Cardiac muscle cell (in vitro differentiated cells and primary cell): ENCODE results near the gene PPP2R3C. TPM values are rescaled to one million over a fixed set of nuclear protein-coding genes. Genes with fewer than 3 reads are reported as not detected.
"Not testable (repeated sequence)": the region's sequence is repeated elsewhere in the genome, so short reads cannot be mapped to it uniquely, and the experiment has no call there.

Experiments
- DNase-seq, 2 donors: peaks; one replicate each; pipeline versions ENCODE4 v3.0.0 to v3.0.0-alpha.2; 2010 to 2017; ENCODE audit warnings: low read depth in 1 of 2, low spot score in 1 of 2
- H3K27ac ChIP-seq: fragments of 200-600 bp; sonication (generic); 2 replicates; pipeline ENCODE4 v1.5.1; 2016
- H3K27me3 ChIP-seq: fragments of 200-600 bp; sonication (generic); 2 replicates; pipeline ENCODE4 v1.6.0; 2016; ENCODE audit warnings: control low read depth
- H3K36me3 ChIP-seq: fragments of 200-600 bp; sonication (generic); 2 replicates; pipeline ENCODE4 v1.5.1; 2016; ENCODE audit warnings: control low read depth
- H3K4me1 ChIP-seq: fragments of 200-600 bp; sonication (generic); 2 replicates; pipeline ENCODE4 v1.8.1; 2017; ENCODE audit warnings: low read depth, mild to moderate bottlenecking, mixed run types
- H3K4me3 ChIP-seq: fragments of 200-600 bp; sonication (generic); 2 replicates; pipeline ENCODE4 v1.5.1; 2016; ENCODE audit warnings: mild to moderate bottlenecking
- H3K9me3 ChIP-seq: fragments of 200-600 bp; sonication (generic); 2 replicates; pipeline ENCODE4 v1.5.1; 2017; ENCODE audit warnings: low read depth, mild to moderate bottlenecking, control low read depth
- polyA plus RNA-seq: library from polyadenylated mRNA; unstranded; fragments of >200 nt; fragmentation: Nextera tagmentation; extraction: Ambion mirVana; gene quantifications from 2 replicates; pipeline ENCODE4 v1.2.1, GENCODE V29; 2016
- total RNA-seq: library from RNA; depleted of rRNA; stranded (reverse); fragments of >200 nt; gene quantifications from 2 replicates; pipeline ENCODE4 v1.2.3, GENCODE V29; 2016
- TF ChIP-seq, protein P1 (sequence below): IDR thresholded peaks from 2 replicates; pipeline ENCODE4 v1.5.1; 2012; ENCODE audit warnings: low read depth, mild to moderate bottlenecking, low read length

Gene PPP2R3C
- total and polyA plus RNA-seq, 2 experiments from 2014 or later, result 12.5 to 22.0 TPM

GRCh38 chr14:35114036-35114435 is 7.8 kb downstream of the PPP2R3C start:
- H3K36me3 ChIP-seq, result peaks cover 21% of the 10 kb centered on the region
- TF ChIP-seq, protein P1, sequence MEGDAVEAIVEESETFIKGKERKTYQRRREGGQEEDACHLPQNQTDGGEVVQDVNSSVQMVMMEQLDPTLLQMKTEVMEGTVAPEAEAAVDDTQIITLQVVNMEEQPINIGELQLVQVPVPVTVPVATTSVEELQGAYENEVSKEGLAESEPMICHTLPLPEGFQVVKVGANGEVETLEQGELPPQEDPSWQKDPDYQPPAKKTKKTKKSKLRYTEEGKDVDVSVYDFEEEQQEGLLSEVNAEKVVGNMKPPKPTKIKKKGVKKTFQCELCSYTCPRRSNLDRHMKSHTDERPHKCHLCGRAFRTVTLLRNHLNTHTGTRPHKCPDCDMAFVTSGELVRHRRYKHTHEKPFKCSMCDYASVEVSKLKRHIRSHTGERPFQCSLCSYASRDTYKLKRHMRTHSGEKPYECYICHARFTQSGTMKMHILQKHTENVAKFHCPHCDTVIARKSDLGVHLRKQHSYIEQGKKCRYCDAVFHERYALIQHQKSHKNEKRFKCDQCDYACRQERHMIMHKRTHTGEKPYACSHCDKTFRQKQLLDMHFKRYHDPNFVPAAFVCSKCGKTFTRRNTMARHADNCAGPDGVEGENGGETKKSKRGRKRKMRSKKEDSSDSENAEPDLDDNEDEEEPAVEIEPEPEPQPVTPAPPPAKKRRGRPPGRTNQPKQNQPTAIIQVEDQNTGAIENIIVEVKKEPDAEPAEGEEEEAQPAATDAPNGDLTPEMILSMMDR, result no peak
- H3K27ac ChIP-seq, result no peak overlapping the region
- no peak for DNase-seq
- no peaks in the 10 kb centered on the region for H3K27me3 ChIP-seq
- no peaks in the 10 kb centered on the region for H3K9me3 ChIP-seq
- H3K4me3 ChIP-seq, result no peak overlapping the region
- no peaks in the 10 kb centered on the region for H3K4me1 ChIP-seq

GRCh38 chr14:35113308-35113950 is 8.4 kb downstream of the PPP2R3C start:
- peaks cover 21% of the 10 kb centered on the region for H3K36me3 ChIP-seq
- no peaks in the 10 kb centered on the region for H3K9me3 ChIP-seq
- H3K4me3 ChIP-seq, result no peak overlapping the region
- TF ChIP-seq, protein P1, result no peak
- H3K4me1 ChIP-seq, result no peaks in the 10 kb centered on the region
- no peak overlapping the region for H3K27ac ChIP-seq
- no peaks in the 10 kb centered on the region for H3K27me3 ChIP-seq
- no peak for DNase-seq

DNA sequence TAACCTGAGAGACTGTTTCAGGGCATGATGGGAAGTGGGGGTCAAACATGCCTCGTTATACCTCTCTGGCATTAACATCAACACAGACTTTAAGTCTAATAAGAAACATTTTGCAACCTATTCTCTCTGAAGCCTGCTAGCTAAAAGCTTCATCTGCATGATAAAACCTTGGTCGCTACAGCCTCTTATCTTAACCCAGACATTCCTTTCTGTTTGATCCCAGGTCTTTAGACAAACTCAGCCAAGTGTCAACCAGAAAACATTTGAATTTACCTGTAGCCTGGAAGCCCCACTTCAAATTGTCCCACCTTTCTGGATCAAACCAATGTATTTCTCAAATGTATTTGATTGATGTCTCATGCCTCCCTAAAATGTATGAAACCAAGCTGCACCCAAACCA is 9.1 kb downstream of the PPP2R3C start:
- DNase-seq, result no peak
- TF ChIP-seq, protein P1, result no peak
- no peak overlapping the region for H3K27ac ChIP-seq
- no peaks in the 10 kb centered on the region for H3K27me3 ChIP-seq
- peaks cover 25% of the 10 kb centered on the region for H3K36me3 ChIP-seq
- H3K4me1 ChIP-seq, result no peaks in the 10 kb centered on the region
- no peaks in the 10 kb centered on the region for H3K9me3 ChIP-seq
- no peak overlapping the region for H3K4me3 ChIP-seq

GRCh38 chr14:35107866-35108265 is 13.9 kb downstream of the PPP2R3C start:
- peaks cover 32% of the 10 kb centered on the region for H3K36me3 ChIP-seq
- DNase-seq, result no peak
- no peaks in the 10 kb centered on the region for H3K9me3 ChIP-seq

DNA sequence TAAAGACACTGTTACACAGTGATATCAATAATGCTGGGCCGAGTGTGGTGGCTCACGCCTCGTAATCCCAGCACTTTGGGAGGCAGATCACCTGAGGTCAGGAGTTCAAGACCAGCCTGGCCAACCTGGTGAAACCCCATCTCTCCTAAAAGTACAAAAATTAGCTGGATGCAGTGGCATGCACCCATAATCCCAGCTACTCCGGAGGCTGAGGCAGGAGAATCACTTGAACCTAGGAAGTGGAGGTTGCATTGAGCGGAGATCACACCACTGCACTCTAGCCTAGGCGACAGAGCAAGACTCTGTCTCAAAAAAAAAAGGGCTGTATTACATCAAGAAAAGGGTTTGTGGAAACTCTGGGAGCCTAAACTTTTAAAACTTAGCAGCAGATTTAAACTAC is 27.1 kb downstream of the PPP2R3C start:
- not testable (repeated sequence) for H3K9me3 ChIP-seq, H3K4me1 ChIP-seq
- H3K36me3 ChIP-seq, result peaks cover 18% of the 10 kb centered on the region

More at GRCh38 chr14:35107866-35108265, 13.9 kb downstream of the PPP2R3C start:
- no peaks in the 10 kb centered on the region for H3K27me3 ChIP-seq
- H3K4me3 ChIP-seq, result no peak overlapping the region
- H3K4me1 ChIP-seq, result no peaks in the 10 kb centered on the region
- TF ChIP-seq, protein P1, result no peak
- H3K27ac ChIP-seq, result no peak overlapping the region

DNA sequence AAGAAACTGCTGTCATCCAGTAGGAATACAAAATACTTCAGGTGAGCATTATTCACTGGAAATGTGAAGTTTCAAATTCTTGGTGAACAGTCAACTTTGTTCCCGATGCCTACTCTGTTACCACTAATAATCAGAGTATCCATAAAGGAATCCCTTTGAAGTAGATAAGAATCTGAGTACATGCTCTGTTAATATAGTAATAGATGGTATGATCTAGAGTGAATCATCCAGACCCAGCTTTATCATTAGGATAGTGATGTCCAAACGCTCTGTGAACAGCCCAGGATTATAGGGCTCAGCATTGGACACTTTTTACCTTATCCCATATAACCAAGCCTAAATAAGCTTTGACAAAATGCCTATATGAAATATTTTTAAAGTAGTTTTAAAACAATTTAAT is 33.3 kb downstream of the PPP2R3C start:
- Histone ChIP-seq H3K27me3 (no peaks in the 10 kb centered on the region), H3K4me3 (no peak overlapping the region), H3K4me1 (no peaks in the 10 kb centered on the region), H3K27ac (no peak overlapping the region), H3K9me3 (no peaks in the 10 kb centered on the region), H3K36me3 (peaks cover 21% of the 10 kb centered on the region)
- TF ChIP-seq, protein P1, result no peak
- no peak for DNase-seq

More for the DNA sequence above, 27.1 kb downstream of the PPP2R3C start:
- not testable (repeated sequence) for DNase-seq, H3K27ac ChIP-seq, H3K27me3 ChIP-seq, H3K4me3 ChIP-seq
